SK-N-MC (cell line): ENCODE results near the gene CYTH1.

ENCODE experiments used
- DNase-seq: peaks from one replicate; pipeline ENCODE4 v3.0.0-alpha.2; 2011; ENCODE audit warnings: low read depth, low spot score
- H3K27ac ChIP-seq: fragments of 200-600 bp; sonication (generic); 2 replicates; pipeline ENCODE4 v1.5.1; 2016; ENCODE audit warnings: mixed run types
- H3K36me3 ChIP-seq: fragments of 200-600 bp; sonication (generic); 2 replicates; pipeline ENCODE4 v1.6.1; 2017; ENCODE audit warnings: antibody characterized with exemption, low read length, mixed read lengths; ENCODE audit not compliant: insufficient read depth
- H3K4me3 ChIP-seq: fragments of 200-600 bp; sonication (generic); 2 replicates; pipeline ENCODE4 v1.5.1; 2016
- H3K9ac ChIP-seq: fragments of 200-600 bp; sonication (generic); 2 replicates; pipeline ENCODE4 v1.8.0; 2017; ENCODE audit warnings: mixed run types, mixed read lengths; ENCODE audit not compliant: insufficient read length
- H3K9me3 ChIP-seq: fragments of 200-600 bp; sonication (generic); 2 replicates; pipeline ENCODE4 v1.6.1; 2017; ENCODE audit warnings: low read depth, mild to moderate bottlenecking, antibody characterized with exemption, low read length, moderate library complexity, mixed read lengths
- EZH2 ChIP-seq: fragments of 200-600 bp; sonication (generic); IDR thresholded peaks from one replicate; pipeline ENCODE4 v1.6.1; 2017; ENCODE audit warnings: antibody characterized with exemption
- FOXP2 ChIP-seq: optimal IDR thresholded peaks from 2 replicates; pipeline ENCODE3; 2011; ENCODE audit warnings: mild to moderate bottlenecking, moderate library complexity; ENCODE audit not compliant: insufficient read depth; ENCODE audit errors: extremely low read length, control extremely low read depth
- POLR2AphosphoS5 ChIP-seq: IDR thresholded peaks from 2 replicates; pipeline ENCODE4 v1.6.1; 2012; ENCODE audit warnings: mild to moderate bottlenecking, low read depth, low read length, borderline replicate concordance

Gene CYTH1

DNA sequence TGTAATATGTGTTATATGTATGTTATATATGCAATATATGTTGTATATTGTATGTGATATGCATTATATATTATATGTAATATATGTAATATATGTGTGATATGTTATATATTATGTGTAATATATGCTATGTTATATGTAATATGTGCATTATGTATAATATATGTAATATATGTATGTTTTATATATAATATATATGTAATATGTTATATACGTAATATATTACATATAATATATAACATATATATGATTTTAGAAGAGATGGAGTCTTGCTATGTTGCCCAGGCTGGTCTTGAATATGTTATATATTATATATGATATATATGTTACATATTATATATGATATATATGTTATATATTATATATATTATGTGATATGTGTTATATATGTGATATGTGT lies 139.4 kb downstream of the CYTH1 start:
- Histone ChIP-seq H3K27ac (no peak overlapping the region), H3K9me3 (no peaks in the 10 kb centered on the region), H3K4me3 (no peak overlapping the region), H3K36me3 (no peaks in the 10 kb centered on the region), H3K9ac (no peak overlapping the region)
- TF ChIP-seq EZH2 (no peak), FOXP2 (no peak), POLR2AphosphoS5 (no peak)
- DNase-seq = no peak

DNA sequence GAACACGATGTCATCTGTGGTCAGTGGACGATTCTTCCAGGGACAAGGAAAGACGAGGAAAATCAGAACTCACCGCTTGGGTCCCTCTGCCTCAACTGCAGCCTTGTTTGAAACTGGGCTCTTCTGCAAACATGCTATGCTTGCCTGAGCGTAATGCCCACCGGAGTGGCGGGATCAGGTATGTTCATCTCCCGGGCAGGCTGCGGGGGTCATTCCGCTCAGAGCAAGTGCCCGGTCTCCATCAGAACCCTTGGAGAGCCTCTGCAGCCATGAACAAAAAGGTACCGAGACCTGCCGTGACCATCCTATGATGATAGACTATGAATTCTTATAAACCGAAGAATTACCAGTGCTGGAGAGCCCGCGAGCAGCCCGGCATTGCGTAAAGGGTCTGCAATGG lies 140.4 kb downstream of the CYTH1 start:
- no peaks in the 10 kb centered on the region for H3K36me3 ChIP-seq
- DNase-seq = no peak
- TF ChIP-seq POLR2AphosphoS5 (no peak), FOXP2 (no peak), EZH2 (no peak)
- H3K27ac ChIP-seq = no peak overlapping the region
- H3K9ac ChIP-seq = no peak overlapping the region
- no peaks in the 10 kb centered on the region for H3K9me3 ChIP-seq
- H3K4me3 ChIP-seq = no peak overlapping the region

DNA sequence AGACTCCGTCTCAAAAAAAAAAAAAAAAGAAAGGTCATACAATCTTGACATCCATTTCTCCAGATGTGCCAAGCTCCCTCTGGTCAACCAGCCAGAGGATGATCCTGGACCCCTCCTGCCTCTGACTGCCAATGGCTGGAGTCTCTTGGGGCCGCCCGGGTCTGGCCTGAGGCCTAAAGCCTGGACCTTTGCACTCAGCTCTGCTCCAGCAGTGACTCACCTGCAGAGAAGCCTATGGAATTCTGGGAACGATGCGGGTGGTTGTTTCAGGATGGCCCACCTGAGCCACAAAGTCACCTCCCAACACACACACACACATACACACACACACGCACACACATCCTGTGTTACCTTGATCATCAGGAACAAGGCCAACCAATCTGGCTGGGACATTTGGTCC lies 140.8 kb downstream of the CYTH1 start:
- Histone ChIP-seq H3K9me3 (no peaks in the 10 kb centered on the region), H3K27ac (no peak overlapping the region), H3K36me3 (no peaks in the 10 kb centered on the region), H3K4me3 (no peak overlapping the region), H3K9ac (no peak overlapping the region)
- DNase-seq = no peak
- no peak for TF ChIP-seq FOXP2

DNA sequence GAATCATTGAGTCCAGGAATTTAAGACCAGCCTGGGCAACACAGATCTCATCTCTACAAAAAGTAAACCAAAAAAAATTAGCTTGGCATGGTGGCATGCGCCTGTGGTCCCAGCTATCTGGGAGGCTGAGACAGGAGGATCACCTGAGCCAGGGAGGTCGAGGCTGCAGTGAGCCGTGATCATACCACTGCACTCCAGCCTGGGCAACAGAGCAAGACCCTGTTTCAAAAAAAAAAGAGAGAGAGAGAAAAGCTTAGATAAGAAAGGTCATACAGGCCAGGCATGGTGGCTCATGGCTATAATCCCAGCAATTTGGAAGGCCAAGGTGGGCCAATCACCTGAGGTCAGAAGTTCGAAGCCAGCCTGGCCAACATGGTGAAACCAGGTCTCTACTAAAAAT lies 141.4 kb downstream of the CYTH1 start:
- H3K9me3 ChIP-seq = no peaks in the 10 kb centered on the region
- TF ChIP-seq EZH2 = no peak
- TF ChIP-seq POLR2AphosphoS5 = no peak
- no peak for TF ChIP-seq FOXP2
- H3K4me3 ChIP-seq = no peak overlapping the region
- no peak for DNase-seq
- H3K36me3 ChIP-seq = no peaks in the 10 kb centered on the region
- no peak overlapping the region for H3K27ac ChIP-seq
- no peak overlapping the region for H3K9ac ChIP-seq

DNA sequence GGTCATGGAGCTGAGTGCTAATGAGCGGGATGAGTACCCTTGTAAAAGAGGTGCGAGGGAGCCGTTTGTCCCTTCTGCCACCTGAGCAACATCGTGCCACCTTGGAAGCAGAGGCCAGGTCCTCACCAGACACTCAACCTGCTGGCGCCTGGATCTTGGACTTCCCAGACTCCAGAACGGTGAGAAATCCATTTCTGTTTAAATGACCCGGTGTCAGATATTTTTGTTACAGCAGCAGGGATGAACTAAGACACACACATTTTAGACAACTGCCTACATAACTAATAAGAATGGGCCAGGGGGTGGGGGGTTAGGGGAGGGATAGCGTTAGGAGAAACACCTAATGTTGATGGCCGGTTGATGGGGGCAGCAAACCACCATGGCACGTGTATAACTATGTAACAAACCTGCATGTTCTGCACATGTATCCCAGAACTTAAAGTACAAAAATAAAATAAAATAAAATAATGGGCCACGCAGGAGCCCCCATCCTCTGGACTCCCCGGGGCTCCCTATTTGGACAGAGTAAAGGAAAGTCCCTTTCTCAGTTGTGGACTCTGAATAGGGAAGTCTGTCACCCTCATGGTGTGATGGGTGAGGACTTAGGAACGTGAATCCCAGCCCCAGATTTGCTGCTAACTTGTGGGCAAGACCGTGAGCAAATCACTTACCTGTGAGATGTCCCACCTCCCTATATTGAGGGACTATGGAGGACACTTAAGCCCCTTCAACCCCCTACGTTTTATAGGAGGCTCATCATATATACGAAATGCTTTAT lies 144.2 kb downstream of the CYTH1 start:
- no peaks in the 10 kb centered on the region for H3K9me3 ChIP-seq
- no peak overlapping the region for H3K27ac ChIP-seq
- TF ChIP-seq FOXP2 (no peak), EZH2 (no peak), POLR2AphosphoS5 (no peak)
- H3K4me3 ChIP-seq = no peak overlapping the region
- no peaks in the 10 kb centered on the region for H3K36me3 ChIP-seq
- H3K9ac ChIP-seq = no peak overlapping the region
- DNase-seq = no peak

DNA sequence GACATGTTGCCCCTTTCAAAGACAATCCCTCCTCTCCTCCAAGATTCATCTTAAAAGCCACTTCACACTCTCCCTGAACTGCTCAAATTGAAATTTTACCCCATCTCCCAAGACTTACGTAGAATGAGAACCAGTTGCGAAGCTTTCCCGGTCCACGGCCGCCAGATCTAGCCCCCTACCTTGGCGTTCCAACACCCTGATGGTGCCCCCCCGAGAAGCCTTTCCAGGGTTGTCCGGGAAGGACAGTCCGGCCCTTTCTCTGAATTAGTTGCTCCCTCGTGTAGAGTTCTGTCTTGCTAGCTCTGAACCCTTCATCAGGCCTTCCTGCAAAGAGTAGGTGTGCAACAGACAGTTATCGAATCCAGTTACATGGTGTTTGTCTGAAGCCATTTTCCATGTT lies 144.9 kb downstream of the CYTH1 start:
- TF ChIP-seq EZH2 (no peak), POLR2AphosphoS5 (no peak), FOXP2 (no peak)
- no peak overlapping the region for H3K4me3 ChIP-seq
- no peaks in the 10 kb centered on the region for H3K36me3 ChIP-seq
- no peak for DNase-seq
- no peak overlapping the region for H3K27ac ChIP-seq
- no peak overlapping the region for H3K9ac ChIP-seq
- H3K9me3 ChIP-seq = no peaks in the 10 kb centered on the region

DNA sequence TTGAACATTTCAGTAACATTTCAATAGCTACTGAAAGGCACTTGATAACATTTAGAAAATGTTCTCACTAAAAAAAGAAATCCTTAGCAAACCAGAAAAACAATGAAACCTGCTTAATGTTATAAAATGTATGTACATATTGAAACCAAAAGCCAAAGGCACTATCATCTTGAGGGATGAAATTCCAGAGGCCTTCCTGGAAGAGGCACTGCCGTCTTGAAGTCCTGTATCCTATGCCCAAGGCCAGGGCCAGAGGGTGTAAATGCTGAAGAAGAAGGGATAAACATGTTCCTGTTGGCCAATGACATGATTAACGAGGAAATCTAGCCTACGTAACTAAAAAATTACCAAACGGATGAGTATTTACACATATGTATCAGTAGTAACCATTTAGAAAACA lies 147.9 kb downstream of the CYTH1 start:
- no peaks in the 10 kb centered on the region for H3K36me3 ChIP-seq
- no peak overlapping the region for H3K4me3 ChIP-seq
- H3K9ac ChIP-seq = no peak overlapping the region
- no peaks in the 10 kb centered on the region for H3K9me3 ChIP-seq
- DNase-seq = no peak
- no peak overlapping the region for H3K27ac ChIP-seq
- TF ChIP-seq POLR2AphosphoS5 (no peak), EZH2 (no peak), FOXP2 (no peak)

DNA sequence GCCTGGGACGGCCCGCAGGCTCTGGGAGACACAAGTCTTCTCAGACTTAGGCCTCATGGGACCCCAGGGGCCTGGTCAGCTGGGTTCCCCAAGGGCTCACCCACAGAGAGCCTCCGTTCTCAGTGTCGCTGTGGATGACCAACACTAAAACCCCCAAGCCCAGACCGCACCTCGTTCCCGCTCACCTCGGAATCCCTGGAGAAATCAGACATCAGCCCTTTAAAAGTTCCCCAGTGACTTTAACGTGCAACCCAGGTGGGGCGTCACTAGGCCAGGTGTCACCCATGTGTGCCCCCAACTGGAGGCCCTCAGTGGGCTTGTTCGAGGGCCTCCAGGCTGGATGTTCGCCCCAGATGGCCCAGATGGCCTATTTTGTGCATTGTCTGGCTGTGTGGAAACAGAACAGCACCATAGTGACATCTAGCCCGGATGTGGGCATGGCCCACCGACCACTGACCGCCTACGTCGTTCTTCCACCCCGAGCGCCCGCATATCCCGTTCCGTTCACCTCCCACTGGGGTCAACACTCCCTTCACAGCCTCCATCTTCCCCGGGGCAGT lies 152.6 kb downstream of the CYTH1 start:
- DNase-seq = no peak
- Histone ChIP-seq H3K9ac (no peak overlapping the region), H3K36me3 (no peaks in the 10 kb centered on the region), H3K27ac (no peak overlapping the region), H3K4me3 (no peak overlapping the region), H3K9me3 (no peaks in the 10 kb centered on the region)
- TF ChIP-seq FOXP2 = no peak
